OCI-LY1 (cell line): ENCODE measurements around the gene MRGPRF.

ENCODE experiments used
- CTCF ChIP-seq: fragments of 200-600 bp; sonication (generic), shearing (Covaris generic); IDR thresholded peaks from 2 replicates; pipeline ENCODE4 v1.5.1; 2017; ENCODE audit warnings: mild to moderate bottlenecking, antibody characterized with exemption, low read length, moderate library complexity, mixed read lengths
- EZH2 ChIP-seq: fragments of 200-600 bp; sonication (generic), shearing (Covaris generic); IDR thresholded peaks from 2 replicates; pipeline ENCODE4 v1.8.0; 2017; ENCODE audit warnings: borderline replicate concordance, mixed run types, mild to moderate bottlenecking, antibody characterized with exemption, low read length, moderate library complexity, mixed read lengths

DNA sequence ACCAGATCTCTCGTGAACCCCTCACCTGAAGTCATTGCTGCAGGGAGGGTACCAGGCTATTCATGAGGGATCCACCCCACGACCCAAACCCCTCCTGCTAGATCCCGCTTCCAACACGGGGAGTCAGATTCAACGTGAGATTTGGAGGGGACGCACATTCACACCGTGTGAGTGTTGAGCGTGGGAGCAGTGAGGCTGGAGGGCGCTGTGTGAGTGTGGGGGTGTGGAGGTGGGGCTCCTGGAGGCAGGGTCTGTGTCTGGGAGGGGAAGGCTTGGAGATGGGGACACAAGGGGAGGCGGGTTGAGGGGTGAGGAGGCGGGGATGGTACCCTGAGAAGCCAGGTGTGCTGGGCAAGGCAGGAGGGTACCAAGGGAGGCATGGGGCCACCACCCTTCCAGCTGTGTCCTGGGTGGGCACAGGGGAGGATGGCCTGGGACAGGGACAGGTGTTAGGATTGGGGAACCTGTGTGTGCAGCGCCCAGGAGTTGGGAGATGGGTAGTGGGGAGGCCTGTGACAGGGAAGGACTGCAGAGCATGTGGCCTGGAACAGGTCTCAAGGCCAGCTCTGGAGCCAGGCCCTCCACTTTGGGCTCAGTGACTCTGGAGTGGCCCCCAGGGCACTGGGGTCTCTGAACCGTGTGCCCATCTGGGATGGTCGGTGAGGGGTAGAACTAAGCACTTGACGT, 49.3 kb upstream of the MRGPRF start:
- TF ChIP-seq CTCF (no peak), EZH2 (no peak)
